ENCODE data around the gene NPY4R2.
"Not testable (repeated sequence)": the region's sequence is repeated elsewhere in the genome, so short reads cannot be mapped to it uniquely, and the experiment has no call there.

GRCh38 chr10:47972077-47972476 is 53.6 kb downstream of the NPY4R2 start:
- TF ChIP-seq POLR2A, CTCF (IDR thresholded peaks at IDR 0.05): not testable (repeated sequence)

Data from prostate gland (tissue), 2 donors.